Stimulated activated naive CD8-positive, alpha-beta T cell treated with anti-CD3 and anti-CD28 coated beads, Interleukin-15, Interleukin-2, amounts not matched to agents 100 ng/mL and 50 ng/mL, for 24 hours (primary cell): ENCODE results near the gene PRDM16.

Experiments used
- H3K27ac Mint-ChIP-seq: one replicate; pipeline ENCODE4 v1.8.0; 2021; ENCODE audit warnings: mild to moderate bottlenecking, mixed read lengths
- H3K27me3 Mint-ChIP-seq: one replicate; pipeline ENCODE4 v1.8.0; 2021; ENCODE audit warnings: mixed read lengths
- H3K36me3 Mint-ChIP-seq: one replicate; pipeline ENCODE4 v1.8.0; 2021; ENCODE audit warnings: low read depth, mixed read lengths
- H3K4me1 Mint-ChIP-seq: one replicate; pipeline ENCODE4 v1.8.0; 2021; ENCODE audit warnings: low read depth, mixed read lengths
- H3K4me3 Mint-ChIP-seq: one replicate; pipeline ENCODE4 v1.8.0; 2021; ENCODE audit warnings: mild to moderate bottlenecking, mixed read lengths
- H3K9me3 Mint-ChIP-seq: one replicate; pipeline ENCODE4 v1.8.0; 2021; ENCODE audit warnings: mixed read lengths

The PRDM16 gene

DNA sequence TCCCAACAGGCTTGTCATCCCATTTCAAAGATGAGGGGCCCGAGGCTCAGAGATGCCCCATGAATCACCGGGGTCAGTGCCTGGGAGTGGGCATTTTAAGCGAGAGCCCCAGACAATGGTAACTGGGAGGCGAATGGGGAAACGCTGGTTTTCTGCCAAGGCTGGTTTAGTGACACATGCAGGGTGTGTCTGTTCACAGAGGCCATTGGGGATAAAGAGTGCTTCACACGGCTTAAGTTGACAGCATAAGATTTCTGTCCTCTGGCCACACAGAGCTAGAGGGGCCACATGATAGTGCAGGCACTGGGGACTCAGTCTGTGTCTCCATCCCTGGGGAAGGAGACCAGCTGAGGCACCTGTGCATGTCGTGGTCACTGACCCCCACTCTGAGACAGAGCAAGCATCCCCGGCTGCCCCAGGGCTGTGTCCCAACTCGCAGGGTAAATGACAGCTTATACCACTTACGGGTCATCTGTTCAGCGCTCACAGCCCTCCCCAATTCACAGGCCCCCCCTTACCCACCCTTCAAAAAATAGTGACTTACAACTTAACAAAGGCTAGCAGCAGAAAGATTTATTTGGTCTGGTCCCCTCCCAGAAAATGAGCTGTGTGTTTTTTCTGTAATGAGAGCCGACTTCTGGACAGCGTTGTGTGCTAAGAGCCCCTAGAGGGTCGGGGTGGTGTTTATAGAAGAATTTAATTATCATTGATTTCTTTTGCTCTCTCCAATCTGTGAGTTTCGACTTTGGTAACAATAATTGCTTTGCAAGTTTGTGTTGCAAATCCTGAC is 350.6 kb downstream of the PRDM16 start:
- no peaks in the 10 kb centered on the region for H3K4me1 Mint-ChIP-seq

DNA sequence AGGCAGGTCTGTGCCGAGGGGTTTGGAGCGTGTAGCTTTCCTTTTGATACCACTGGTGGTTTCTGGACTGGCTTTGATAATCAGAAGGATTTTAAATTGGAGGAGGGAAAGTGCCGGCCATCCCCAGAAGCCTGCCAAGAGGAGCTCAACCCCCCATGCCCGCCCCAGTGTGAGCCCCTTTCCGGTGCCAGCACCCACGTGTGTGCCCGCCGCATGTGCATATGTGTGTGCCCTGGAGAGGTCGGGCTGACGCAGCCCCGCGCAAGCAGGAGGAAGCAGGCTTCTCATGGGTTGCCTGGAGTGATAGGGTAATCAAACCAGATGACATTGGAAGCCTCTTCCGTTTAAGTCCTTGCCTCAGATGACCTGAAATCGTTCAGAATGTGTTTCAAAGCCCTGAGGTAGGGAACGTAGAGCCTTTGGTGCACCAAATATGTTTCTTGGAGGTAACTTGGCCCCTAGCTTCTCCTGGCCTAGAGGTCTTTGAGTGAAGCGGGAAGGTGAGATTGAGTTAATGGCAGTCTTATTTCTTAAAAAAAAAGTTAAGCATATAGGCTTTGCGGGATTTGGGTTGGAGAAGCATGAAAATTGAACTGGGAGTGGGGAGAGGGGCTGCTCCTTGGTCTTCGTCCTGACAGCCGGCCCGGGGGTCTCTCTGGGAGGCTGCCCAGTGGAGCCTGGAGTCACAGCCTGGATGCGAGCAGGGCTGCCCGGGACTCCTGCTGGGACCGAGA is 351.4 kb downstream of the PRDM16 start:
- Mint-ChIP-seq H3K36me3 (no peaks in the 10 kb centered on the region), H3K27me3 (peaks cover 13% of the 10 kb centered on the region), H3K4me3 (no peak overlapping the region), H3K4me1 (no peaks in the 10 kb centered on the region), H3K27ac (no peak overlapping the region), H3K9me3 (no peaks in the 10 kb centered on the region)

More for the DNA sequence above, 350.6 kb downstream of the PRDM16 start:
- no peaks in the 10 kb centered on the region for H3K9me3 Mint-ChIP-seq
- H3K4me3 Mint-ChIP-seq = no peak overlapping the region
- H3K36me3 Mint-ChIP-seq = no peaks in the 10 kb centered on the region
- H3K27ac Mint-ChIP-seq = no peak overlapping the region
- H3K27me3 Mint-ChIP-seq = peaks cover 13% of the 10 kb centered on the region

DNA sequence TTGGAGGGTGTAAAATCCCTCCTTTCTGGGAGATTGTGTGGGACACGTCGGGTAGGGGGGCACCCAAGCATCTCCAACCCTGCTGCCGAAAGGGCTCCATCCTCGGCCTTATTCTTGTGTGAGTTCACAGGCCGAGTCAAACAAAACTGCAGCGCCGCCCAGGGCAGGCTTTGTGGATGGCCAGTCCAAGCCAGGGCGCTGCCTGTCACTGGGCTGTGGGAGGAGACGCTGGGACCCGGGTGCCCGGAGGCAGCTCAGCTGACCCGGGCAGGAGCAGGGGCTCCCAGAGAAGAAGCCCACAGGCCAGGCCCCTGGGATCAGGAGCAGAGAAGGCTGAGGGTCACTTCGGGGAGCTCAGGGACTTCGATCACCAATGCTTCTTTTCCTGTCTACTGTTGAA is 353.6 kb downstream of the PRDM16 start:
- Mint-ChIP-seq H3K9me3 (no peaks in the 10 kb centered on the region), H3K36me3 (no peaks in the 10 kb centered on the region), H3K27ac (no peak overlapping the region), H3K4me1 (no peaks in the 10 kb centered on the region), H3K4me3 (no peak overlapping the region), H3K27me3 (peaks cover 10% of the 10 kb centered on the region)

GRCh38 chr1:3423245-3423829 is 354.3 kb downstream of the PRDM16 start:
- Mint-ChIP-seq H3K27me3 (peaks cover 10% of the 10 kb centered on the region), H3K9me3 (no peaks in the 10 kb centered on the region), H3K4me3 (no peak overlapping the region), H3K27ac (no peak overlapping the region), H3K36me3 (no peaks in the 10 kb centered on the region), H3K4me1 (no peaks in the 10 kb centered on the region)

DNA sequence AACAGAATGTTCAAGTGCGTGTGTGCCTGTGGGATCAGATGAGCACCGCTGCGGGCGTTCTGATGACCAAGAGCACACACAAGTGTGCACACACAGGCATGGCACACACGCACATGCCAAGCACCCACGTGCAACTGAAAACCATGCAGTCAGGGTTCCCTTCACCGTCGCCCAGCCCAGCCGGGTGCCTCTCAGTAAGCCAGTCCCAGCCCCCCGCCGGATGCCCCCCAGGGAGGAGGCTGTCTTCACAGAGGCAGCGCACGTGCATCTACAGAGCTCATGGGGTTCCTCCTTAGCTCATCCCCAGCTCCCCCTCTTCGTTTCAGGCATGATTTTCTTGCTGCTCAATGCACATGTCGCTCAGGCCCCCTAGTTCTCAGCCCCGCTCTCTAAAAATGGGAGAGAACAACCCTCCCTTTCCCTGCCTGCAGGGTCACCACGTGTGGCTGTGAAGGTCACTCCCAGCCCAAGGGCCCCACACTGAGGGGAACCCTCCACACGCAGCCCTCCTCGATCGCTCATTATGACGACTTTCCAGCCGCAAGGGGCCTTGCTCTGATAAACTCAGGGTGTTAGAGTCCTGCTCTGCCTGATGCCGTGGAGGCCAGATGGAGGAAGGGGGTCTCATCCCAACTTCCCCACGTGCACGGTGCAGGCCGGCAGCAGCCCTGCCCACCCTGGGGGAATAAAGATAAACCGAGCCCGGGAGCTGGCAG is 355.1 kb downstream of the PRDM16 start:
- Mint-ChIP-seq H3K9me3 (no peaks in the 10 kb centered on the region), H3K4me3 (no peak overlapping the region), H3K27ac (no peak overlapping the region), H3K36me3 (no peaks in the 10 kb centered on the region), H3K27me3 (peaks cover 10% of the 10 kb centered on the region), H3K4me1 (no peaks in the 10 kb centered on the region)

DNA sequence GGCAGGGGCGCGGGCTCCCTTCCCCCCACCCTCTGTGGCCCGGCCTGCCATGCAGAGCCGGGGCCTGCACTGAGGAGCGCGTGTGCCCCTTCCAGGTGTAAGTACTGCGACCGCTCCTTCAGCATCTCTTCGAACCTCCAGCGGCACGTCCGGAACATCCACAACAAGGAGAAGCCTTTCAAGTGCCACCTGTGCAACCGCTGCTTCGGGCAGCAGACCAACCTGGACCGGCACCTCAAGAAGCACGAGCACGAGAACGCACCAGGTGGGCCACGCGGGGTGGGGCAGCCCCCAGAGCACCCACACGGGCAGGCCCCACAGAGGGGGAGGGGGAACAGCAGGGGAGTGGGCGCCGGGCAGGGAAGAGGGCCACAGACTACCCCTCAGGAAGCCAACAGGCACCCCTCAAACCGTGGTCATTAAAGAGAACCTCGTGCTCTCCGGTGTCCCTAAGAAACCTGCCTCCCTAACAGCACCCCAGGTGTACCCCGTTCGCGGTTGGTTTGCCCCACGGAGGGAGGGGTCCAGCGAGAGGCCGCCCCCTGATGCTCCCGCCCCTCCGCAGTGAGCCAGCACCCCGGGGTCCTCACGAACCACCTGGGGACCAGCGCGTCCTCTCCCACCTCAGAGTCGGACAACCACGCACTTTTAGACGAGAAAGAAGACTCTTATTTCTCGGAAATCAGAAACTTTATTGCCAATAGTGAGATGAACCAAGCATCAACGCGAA is 356.6 kb downstream of the PRDM16 start:
- Mint-ChIP-seq H3K4me1 (no peaks in the 10 kb centered on the region), H3K36me3 (no peaks in the 10 kb centered on the region), H3K9me3 (no peaks in the 10 kb centered on the region), H3K27me3 (peaks cover 10% of the 10 kb centered on the region), H3K4me3 (no peak overlapping the region), H3K27ac (no peak overlapping the region)

GRCh38 chr1:3426956-3427535 is 358.0 kb downstream of the PRDM16 start:
- Mint-ChIP-seq H3K9me3 (no peaks in the 10 kb centered on the region), H3K36me3 (no peaks in the 10 kb centered on the region), H3K27me3 (peaks cover 3% of the 10 kb centered on the region), H3K4me1 (no peaks in the 10 kb centered on the region), H3K4me3 (no peak overlapping the region), H3K27ac (no peak overlapping the region)

DNA sequence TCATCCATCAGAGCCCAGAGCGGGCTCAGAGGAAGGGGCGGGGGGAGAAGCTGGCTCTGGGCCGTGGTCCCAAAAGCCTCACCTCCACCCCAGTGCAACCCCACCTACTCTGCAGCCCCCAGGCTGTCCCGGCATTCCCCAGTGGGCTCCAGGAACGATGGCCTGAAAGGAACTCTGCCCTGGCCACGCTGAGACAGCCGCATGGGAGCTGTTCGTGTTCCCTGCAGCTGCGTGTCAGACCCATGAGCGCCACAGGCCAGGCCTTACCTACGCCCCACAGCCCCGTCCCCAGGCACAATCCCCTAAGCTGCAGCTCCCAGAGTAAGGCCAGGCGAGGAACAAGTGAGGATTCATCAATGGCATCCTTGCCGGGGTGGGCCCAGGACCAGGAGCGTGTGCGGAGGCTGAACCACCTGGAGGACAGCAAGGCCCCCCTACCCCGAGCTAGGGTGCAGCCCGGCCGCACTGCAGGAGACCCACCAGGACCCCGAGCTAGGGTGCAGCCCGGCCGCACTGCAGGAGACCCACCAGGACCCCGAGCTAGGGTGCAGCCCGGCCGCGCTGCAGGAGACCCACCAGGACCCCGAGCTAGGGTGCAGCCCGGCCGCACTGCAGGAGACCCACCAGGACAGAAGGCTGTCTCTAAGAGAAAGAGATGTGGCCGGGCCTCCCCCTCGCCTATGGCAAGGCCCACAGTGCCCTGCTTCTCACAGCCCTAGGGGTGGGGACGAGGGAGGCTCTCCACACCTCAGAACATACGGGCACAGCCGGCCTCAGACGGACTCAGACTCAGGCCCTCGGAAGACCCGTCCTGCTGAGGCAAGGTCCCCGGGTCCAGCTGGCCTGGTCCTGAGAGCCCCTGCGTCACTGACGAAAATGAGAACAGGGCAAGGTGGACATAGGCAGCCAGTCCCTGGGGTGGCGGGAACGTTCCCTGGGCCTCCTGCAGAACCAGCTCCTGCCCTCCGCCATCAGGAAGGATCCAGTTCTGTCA is 359.0 kb downstream of the PRDM16 start:
- Mint-ChIP-seq H3K9me3 (no peaks in the 10 kb centered on the region), H3K27ac (no peak overlapping the region), H3K4me1 (no peaks in the 10 kb centered on the region), H3K27me3 (no peaks in the 10 kb centered on the region), H3K4me3 (no peak overlapping the region), H3K36me3 (no peaks in the 10 kb centered on the region)

- no peaks in the 10 kb centered on the region for H3K36me3 Mint-ChIP-seq
- H3K27me3 Mint-ChIP-seq = no peaks in the 10 kb centered on the region
- no peaks in the 10 kb centered on the region for H3K4me1 Mint-ChIP-seq
- H3K27ac Mint-ChIP-seq = no peak overlapping the region
- H3K4me3 Mint-ChIP-seq = no peak overlapping the region
- H3K9me3 Mint-ChIP-seq = no peaks in the 10 kb centered on the region
Observed at GRCh38 chr1:3428899-3429298, 359.9 kb downstream of the PRDM16 start.

- Mint-ChIP-seq H3K27me3 (no peaks in the 10 kb centered on the region), H3K4me1 (no peaks in the 10 kb centered on the region), H3K36me3 (no peaks in the 10 kb centered on the region), H3K27ac (no peak overlapping the region), H3K4me3 (no peak overlapping the region), H3K9me3 (no peaks in the 10 kb centered on the region)
Observed at GRCh38 chr1:3429320-3429719, 360.3 kb downstream of the PRDM16 start.

DNA sequence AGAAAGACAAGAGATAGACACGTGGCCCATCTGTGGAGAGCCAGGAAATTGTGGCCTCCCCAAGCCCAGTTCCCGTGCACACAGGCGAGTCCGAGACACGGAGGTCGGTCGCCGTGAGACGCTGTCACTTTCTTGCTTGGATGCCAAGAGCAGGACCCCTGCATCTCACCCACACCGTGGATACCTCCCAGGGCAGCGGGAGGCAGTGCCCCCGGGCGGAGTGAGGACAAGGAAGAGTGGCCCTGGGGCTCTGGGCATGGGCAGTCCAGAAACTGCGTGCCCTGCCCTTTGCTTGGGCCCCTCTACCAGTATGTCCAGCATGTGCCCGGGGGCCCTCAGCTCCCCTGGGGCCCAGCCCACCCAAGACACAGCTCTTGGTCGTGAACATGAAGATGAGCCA is 360.8 kb downstream of the PRDM16 start:
- Mint-ChIP-seq H3K36me3 (no peaks in the 10 kb centered on the region), H3K27me3 (no peaks in the 10 kb centered on the region), H3K4me1 (no peaks in the 10 kb centered on the region), H3K9me3 (no peaks in the 10 kb centered on the region), H3K27ac (no peak overlapping the region), H3K4me3 (no peak overlapping the region)

- no peak overlapping the region for H3K27ac Mint-ChIP-seq
- no peaks in the 10 kb centered on the region for H3K36me3 Mint-ChIP-seq
- H3K27me3 Mint-ChIP-seq = no peaks in the 10 kb centered on the region
- no peaks in the 10 kb centered on the region for H3K4me1 Mint-ChIP-seq
- H3K9me3 Mint-ChIP-seq = no peaks in the 10 kb centered on the region
- H3K4me3 Mint-ChIP-seq = no peak overlapping the region
Observed at GRCh38 chr1:3430406-3430805, 361.4 kb downstream of the PRDM16 start.

DNA sequence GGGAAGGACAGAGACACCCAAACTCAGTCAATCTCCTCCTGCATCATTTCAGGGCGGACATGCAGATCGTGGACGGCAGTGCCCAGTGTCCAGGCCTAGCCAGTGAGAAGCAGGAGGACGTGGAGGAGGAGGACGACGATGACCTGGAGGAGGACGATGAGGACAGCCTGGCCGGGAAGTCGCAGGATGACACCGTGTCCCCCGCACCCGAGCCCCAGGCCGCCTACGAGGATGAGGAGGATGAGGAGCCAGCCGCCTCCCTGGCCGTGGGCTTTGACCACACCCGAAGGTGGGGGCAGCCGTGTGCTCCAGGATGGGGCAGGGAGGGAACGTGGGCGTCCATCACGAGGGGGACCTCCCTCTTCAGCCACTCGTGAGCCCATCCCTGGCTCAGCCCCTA is 361.8 kb downstream of the PRDM16 start:
- H3K4me3 Mint-ChIP-seq = no peak overlapping the region
- H3K4me1 Mint-ChIP-seq = no peaks in the 10 kb centered on the region
- H3K27ac Mint-ChIP-seq = no peak overlapping the region
- H3K36me3 Mint-ChIP-seq = no peaks in the 10 kb centered on the region
- no peaks in the 10 kb centered on the region for H3K27me3 Mint-ChIP-seq
- no peaks in the 10 kb centered on the region for H3K9me3 Mint-ChIP-seq
